Subcutaneous abdominal adipose tissue (tissue), 5 donors: ENCODE results near the gene ANKRD35.

Experiments used
- H3K27ac ChIP-seq: one replicate; pipeline ENCODE4 v1.7.0; 2013; ENCODE audit warnings: low read depth, mild to moderate bottlenecking, inconsistent platforms, low read length, moderate library complexity
- H3K27me3 ChIP-seq, 5 donors: one replicate each; pipeline ENCODE4 v1.7.0; 2013; ENCODE audit warnings: low read length in 5 of 5, inconsistent platforms in 1 of 5; ENCODE audit not compliant: control insufficient read depth in 5 of 5, insufficient read depth in 4 of 5
- H3K36me3 ChIP-seq, 5 donors: one replicate each; pipeline ENCODE4 v1.7.0; 2013; ENCODE audit warnings: low read length in 5 of 5; ENCODE audit not compliant: control insufficient read depth in 5 of 5, insufficient read depth in 5 of 5
- H3K4me1 ChIP-seq, 5 donors: one replicate each; pipeline ENCODE4 v1.7.0; 2013; ENCODE audit warnings: low read length in 5 of 5, mild to moderate bottlenecking in 3 of 5, moderate library complexity in 1 of 5; ENCODE audit not compliant: control insufficient read depth in 5 of 5, insufficient read depth in 5 of 5
- H3K4me3 ChIP-seq, 5 donors: one replicate each; pipeline ENCODE4 v1.7.0; 2013; ENCODE audit warnings: low read length in 5 of 5, low read depth in 1 of 5
- H3K9ac ChIP-seq, 5 donors: one replicate each; pipeline ENCODE4 v1.7.0; 2013; ENCODE audit warnings: low read length in 5 of 5, mild to moderate bottlenecking in 4 of 5, moderate library complexity in 3 of 5
- H3K9me3 ChIP-seq, 5 donors: one replicate each; pipeline ENCODE4 v1.7.0; 2013; ENCODE audit warnings: low read length in 5 of 5; ENCODE audit not compliant: control insufficient read depth in 5 of 5
- donor health status: healthy.
- donor health status: healthy.
- donor health status: healthy.
- donor health status: healthy.
- donor health status: healthy.

Gene ANKRD35

GRCh38 chr1:145884675-145885074 is 991 bp downstream of the ANKRD35 start:
- Histone ChIP-seq H3K4me3 (no peak overlapping the region), H3K9me3 (no peaks in the 10 kb centered on the region), H3K27me3 (peaks cover 0 to 2% (median 0%) of the 10 kb centered on the region in 5 donors), H3K9ac (no peak overlapping the region), H3K4me1 (peaks cover 0 to 13% (median 11%) of the 10 kb centered on the region in 5 donors), H3K27ac (no peak overlapping the region), H3K36me3 (no peaks in the 10 kb centered on the region)

GRCh38 chr1:145879775-145880174 is 5.9 kb downstream of the ANKRD35 start:
- H3K36me3 ChIP-seq = no peaks in the 10 kb centered on the region
- peaks cover 0 to 4% (median 2%) of the 10 kb centered on the region in 5 donors for H3K27me3 ChIP-seq
- no peaks in the 10 kb centered on the region for H3K4me1 ChIP-seq
- no peak overlapping the region for H3K4me3 ChIP-seq
- no peaks in the 10 kb centered on the region for H3K9me3 ChIP-seq
- H3K27ac ChIP-seq = no peak overlapping the region
- peak overlapping the region in 1 of 5 donors; percentile 20 for H3K9ac ChIP-seq

DNA sequence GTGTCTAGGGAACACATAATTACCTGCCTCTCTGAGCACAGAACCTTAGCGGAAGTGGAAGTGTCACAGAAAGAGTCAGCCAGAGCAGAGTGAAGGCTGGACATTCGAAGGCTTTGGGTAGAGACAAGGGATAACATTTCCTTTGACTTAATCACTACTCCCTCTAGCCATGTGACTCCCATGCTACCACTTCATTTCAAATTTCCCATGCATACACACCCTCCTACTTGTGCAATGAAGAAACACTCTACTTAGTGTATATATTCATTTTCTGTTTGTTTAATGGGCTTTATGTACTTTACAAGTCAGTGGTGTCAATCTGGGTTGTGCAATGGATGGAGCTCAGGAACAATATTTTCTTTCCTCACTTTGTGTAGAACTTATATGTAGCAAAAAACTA is 6.9 kb downstream of the ANKRD35 start:
- Histone ChIP-seq H3K27me3 (peaks cover 0 to 4% (median 2%) of the 10 kb centered on the region in 5 donors), H3K4me1 (no peaks in the 10 kb centered on the region), H3K9ac (no peak overlapping the region), H3K9me3 (no peaks in the 10 kb centered on the region), H3K4me3 (no peak overlapping the region), H3K36me3 (no peaks in the 10 kb centered on the region), H3K27ac (no peak overlapping the region)

- Histone ChIP-seq H3K27ac (no peak overlapping the region), H3K9me3 (no peaks in the 10 kb centered on the region), H3K4me1 (peaks cover 0 to 4% (median 3%) of the 10 kb centered on the region in 5 donors), H3K4me3 (no peak overlapping the region), H3K36me3 (no peaks in the 10 kb centered on the region), H3K9ac (no peak overlapping the region), H3K27me3 (peaks cover 0 to 4% (median 0%) of the 10 kb centered on the region in 5 donors)
These were observed 7.7 kb downstream of the ANKRD35 start for GRCh38 chr1:145877923-145878486.

DNA sequence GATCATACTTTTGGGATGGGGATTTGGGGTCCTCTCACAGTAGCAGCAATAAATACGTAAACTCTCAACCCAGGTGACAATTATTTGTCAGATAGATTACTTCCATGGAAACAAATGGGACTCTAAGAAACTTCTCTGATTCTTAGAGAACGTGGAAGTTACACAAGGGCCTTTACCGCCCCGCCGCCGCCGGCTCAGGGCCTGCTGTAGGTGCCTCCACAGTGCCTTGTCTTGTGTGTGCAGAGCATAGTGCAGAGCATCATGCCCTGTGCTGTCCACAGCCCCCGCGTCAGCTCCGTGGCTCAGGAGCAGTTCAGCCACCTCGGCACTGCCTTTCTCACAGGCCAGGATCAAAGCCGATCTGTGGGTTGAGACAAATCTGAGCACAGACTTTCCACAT is 11.0 kb downstream of the ANKRD35 start:
- no peaks in the 10 kb centered on the region for H3K9me3 ChIP-seq
- peaks cover 0 to 4% (median 0%) of the 10 kb centered on the region in 5 donors for H3K27me3 ChIP-seq
- no peaks in the 10 kb centered on the region for H3K36me3 ChIP-seq
- no peak overlapping the region for H3K9ac ChIP-seq
- H3K4me1 ChIP-seq = peaks cover 2 to 24% (median 21%) of the 10 kb centered on the region in 5 donors
- H3K4me3 ChIP-seq = no peak overlapping the region
- H3K27ac ChIP-seq = no peak overlapping the region

GRCh38 chr1:145871994-145872924 is 13.4 kb downstream of the ANKRD35 start:
- peaks cover 0 to 7% (median under 1%) of the 10 kb centered on the region in 5 donors for H3K36me3 ChIP-seq
- H3K4me3 ChIP-seq = peak overlapping the region; percentile 64 to 78 (median 76)
- H3K9me3 ChIP-seq = no peaks in the 10 kb centered on the region
- H3K9ac ChIP-seq = peak overlapping the region; percentile 26 to 89 (median 70)
- H3K27me3 ChIP-seq = peaks cover 0 to 4% (median 0%) of the 10 kb centered on the region in 5 donors
- H3K4me1 ChIP-seq = peaks cover 2 to 24% (median 21%) of the 10 kb centered on the region in 5 donors
- H3K27ac ChIP-seq = peak overlapping the region; percentile 41

- H3K9me3 ChIP-seq = no peaks in the 10 kb centered on the region
- H3K4me3 ChIP-seq = no peak overlapping the region
- H3K9ac ChIP-seq = no peak overlapping the region
- H3K27me3 ChIP-seq = no peaks in the 10 kb centered on the region
- H3K36me3 ChIP-seq = peaks cover 0 to 16% (median 3%) of the 10 kb centered on the region in 5 donors
- no peak overlapping the region for H3K27ac ChIP-seq
- peaks cover 2 to 23% (median 21%) of the 10 kb centered on the region in 5 donors for H3K4me1 ChIP-seq
These were observed 17.4 kb downstream of the ANKRD35 start for GRCh38 chr1:145868232-145868631.

DNA sequence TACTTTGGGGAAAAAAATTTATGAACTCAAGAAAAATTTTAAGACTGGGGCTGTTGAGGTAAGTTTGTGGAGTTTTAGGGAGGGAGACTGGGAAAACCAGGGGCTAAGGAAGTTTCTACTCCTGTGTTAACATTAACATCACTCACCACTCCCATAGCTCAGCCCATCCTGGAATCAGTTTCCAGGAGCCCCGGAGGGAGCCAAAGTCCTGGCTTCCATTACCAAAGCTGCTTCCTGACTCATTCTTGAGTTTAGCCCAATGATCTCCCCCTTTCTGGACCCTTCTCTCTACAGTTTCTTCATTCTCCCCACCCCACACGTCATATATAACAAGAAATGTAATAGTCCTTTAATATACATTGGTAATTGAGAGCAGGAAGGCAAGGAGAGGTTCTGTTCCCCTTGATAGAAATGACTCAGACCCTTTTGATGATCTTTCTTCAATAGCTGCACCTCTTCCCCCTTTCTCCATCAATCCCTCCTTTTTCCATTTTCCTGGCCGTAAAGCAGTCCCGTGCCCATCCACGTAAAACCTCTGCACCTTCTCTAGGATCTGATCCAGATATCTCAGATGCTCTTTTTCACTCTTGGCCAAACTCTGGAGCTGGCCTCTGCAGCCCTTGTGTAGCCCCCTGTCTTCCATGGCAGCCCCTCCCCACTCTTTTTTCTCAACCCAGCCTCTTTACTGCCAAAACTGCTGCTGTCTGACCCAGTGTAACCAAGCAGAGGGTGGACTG is 22.2 kb downstream of the ANKRD35 start:
- H3K4me3 ChIP-seq = no peak overlapping the region

GRCh38 chr1:145859491-145860023 is 26.1 kb downstream of the ANKRD35 start:
- Histone ChIP-seq H3K27ac (peak overlapping the region; percentile 79), H3K9ac (peak overlapping the region; percentile 74 to 90 (median 84)), H3K9me3 (no peaks in the 10 kb centered on the region)

More for the DNA sequence above, 22.2 kb downstream of the ANKRD35 start:
- peak overlapping the region in 1 of 5 donors; percentile 4 for H3K9ac ChIP-seq
- H3K4me1 ChIP-seq = peaks cover 4 to 11% (median 7%) of the 10 kb centered on the region in 5 donors
- H3K27me3 ChIP-seq = no peaks in the 10 kb centered on the region
- no peaks in the 10 kb centered on the region for H3K9me3 ChIP-seq
- H3K36me3 ChIP-seq = peaks cover 0 to 16% (median 3%) of the 10 kb centered on the region in 5 donors
- H3K27ac ChIP-seq = no peak overlapping the region

More at GRCh38 chr1:145859491-145860023, 26.1 kb downstream of the ANKRD35 start:
- Histone ChIP-seq H3K4me1 (peaks cover 6 to 24% (median 22%) of the 10 kb centered on the region in 5 donors), H3K36me3 (peaks cover 3 to 23% (median 21%) of the 10 kb centered on the region in 5 donors), H3K4me3 (peak overlapping the region; percentile 88 to 97 (median 97)), H3K27me3 (no peaks in the 10 kb centered on the region)
